Stimulated activated CD4-positive, alpha-beta T cell treated with anti-CD3 and anti-CD28 coated beads, Interleukin-1b, Interleukin-23, amount 100 ng/mL, for 1 hour (primary cell): ENCODE results near the gene USP9X.
"Not testable (repeated sequence)": the region's sequence is repeated elsewhere in the genome, so short reads cannot be mapped to it uniquely, and the experiment has no call there.

Source experiments
- DNase-seq, 2 donors: peaks; one replicate each; pipeline ENCODE4 v3.0.0-alpha.2; 2020; ENCODE audit warnings: low read depth in 2 of 2

USP9X gene

DNA sequence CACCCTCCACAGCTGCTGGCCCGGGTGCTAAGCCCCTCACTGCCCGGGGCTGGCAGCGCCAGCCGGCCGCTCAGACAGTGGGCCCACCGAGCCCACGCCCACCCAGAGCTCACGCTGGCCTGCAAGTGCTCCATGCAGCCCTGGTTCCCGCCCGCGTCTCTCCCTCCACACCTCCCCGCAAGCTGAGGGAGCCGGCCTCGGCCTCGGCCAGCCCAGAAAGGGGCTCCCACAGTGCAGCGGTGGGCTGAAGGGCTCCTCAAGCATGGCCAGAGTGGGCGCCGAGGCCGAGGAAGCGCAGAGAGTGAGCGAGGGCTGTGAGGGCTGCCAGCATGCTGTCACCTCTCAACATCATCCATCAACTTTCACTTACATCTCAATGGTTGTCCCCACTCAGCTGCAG lies 200.7 kb downstream of the USP9X start:
- not testable (repeated sequence) for DNase-seq
